Omental fat pad (tissue), 4 donors: ENCODE results near the gene SV2B. TPM values are rescaled to one million over a fixed set of nuclear protein-coding genes. Genes with fewer than 3 reads are reported as not detected.

ENCODE experiments used
- ATAC-seq: fragments of 150-250 bp; one replicate; pipeline ENCODE4 v1.9.1; 2016; ENCODE audit warnings: mild to moderate bottlenecking, moderate library complexity; ENCODE audit not compliant: low FRiP score
- DNase-seq: peaks from one replicate; pipeline ENCODE4 v3.0.0-alpha.2; 2019; ENCODE audit warnings: low spot score
- total RNA-seq, 4 donors: library from RNA; depleted of rRNA; stranded (reverse); fragments of >200 nt; gene quantifications; one replicate each; pipeline ENCODE4 v1.1.0, GENCODE V29; 2016
- TF ChIP-seq, protein P1 (sequence below), 3 donors: fragments of 450-650 bp; IDR thresholded peaks; one replicate each; pipeline ENCODE4 v1.5.1; 2016 to 2017; ENCODE audit warnings: antibody characterized with exemption in 3 of 3, mild to moderate bottlenecking in 3 of 3, moderate library complexity in 2 of 3

SV2B gene
- total RNA-seq, 4 donors from 2014 or later: 1.3 to 9.6 (median 4.2) TPM

DNA sequence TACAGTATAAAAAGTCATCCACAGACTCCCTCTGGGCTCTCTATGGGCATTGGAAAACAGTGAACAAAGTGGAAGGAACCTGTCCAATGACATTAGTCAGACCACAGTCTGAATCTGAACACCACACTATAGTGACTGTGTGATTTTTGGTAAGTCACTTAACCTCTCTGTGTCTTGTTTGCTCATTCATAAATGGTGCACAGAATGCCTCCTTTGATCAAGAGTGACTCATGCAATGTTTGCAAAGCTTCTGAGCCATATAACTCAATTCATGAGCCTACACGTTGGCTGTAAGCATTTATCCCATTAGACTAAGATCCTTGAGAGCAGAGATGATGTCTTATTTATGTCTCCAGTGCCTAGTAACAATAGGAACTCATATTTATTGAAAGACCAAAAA is 46.7 kb downstream of the SV2B start:
- TF ChIP-seq, protein P1, sequence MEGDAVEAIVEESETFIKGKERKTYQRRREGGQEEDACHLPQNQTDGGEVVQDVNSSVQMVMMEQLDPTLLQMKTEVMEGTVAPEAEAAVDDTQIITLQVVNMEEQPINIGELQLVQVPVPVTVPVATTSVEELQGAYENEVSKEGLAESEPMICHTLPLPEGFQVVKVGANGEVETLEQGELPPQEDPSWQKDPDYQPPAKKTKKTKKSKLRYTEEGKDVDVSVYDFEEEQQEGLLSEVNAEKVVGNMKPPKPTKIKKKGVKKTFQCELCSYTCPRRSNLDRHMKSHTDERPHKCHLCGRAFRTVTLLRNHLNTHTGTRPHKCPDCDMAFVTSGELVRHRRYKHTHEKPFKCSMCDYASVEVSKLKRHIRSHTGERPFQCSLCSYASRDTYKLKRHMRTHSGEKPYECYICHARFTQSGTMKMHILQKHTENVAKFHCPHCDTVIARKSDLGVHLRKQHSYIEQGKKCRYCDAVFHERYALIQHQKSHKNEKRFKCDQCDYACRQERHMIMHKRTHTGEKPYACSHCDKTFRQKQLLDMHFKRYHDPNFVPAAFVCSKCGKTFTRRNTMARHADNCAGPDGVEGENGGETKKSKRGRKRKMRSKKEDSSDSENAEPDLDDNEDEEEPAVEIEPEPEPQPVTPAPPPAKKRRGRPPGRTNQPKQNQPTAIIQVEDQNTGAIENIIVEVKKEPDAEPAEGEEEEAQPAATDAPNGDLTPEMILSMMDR (IDR thresholded peaks at IDR 0.05): no peak
- DNase-seq: no peak
- no peak for ATAC-seq

DNA sequence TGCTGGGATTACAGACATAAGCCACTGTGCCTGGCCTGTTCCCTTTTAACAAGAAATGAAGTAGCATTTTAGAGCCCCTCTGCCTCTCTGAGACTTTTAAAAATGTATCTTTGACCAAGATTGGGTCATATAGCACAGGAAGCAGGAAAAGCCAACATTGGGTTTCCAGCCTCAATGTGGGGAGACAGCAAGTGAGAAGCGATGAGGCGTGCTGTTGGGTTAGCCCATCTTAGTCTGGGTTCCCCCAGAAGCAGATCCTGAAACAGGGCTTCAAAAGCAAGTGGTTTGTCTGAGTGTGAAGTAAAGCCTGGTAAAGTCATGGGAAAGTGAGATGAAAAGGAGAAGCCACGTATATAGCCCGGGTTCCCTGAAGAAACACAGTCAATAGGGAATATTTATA is 48.2 kb downstream of the SV2B start:
- no peak for ATAC-seq
- TF ChIP-seq, protein P1 (IDR thresholded peaks at IDR 0.05): no peak
- no peak for DNase-seq

DNA sequence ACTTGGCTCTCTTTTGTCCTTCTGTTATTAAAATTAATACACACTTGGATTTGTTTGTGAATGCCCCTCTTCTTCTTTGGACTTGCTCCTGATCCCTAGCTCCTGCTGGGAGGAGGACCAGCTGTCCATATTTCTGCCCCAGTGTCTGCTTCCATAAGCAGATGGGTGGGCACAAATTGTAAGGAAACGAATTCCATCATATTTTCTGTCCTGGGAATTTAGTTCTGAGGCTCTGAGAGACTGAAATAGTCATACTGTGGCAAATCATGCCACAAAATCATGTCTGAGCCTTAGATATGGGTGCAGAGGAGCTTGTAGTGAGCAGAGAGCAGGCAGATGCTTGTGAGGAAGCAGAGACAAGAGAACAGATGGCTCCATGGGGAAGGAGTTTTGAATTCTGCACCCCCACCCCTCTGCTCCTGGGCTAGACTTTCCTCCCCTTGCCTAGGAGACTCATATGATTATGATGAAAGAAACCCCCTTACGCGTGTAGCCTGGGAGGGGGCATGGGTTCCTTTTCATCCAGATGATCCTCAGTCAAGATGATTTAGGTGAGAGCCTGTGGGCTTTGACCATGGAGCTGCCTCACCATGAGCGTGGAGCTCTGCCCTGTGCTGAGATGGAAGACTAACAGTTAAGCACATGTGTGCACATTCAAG is 50.6 kb downstream of the SV2B start:
- TF ChIP-seq, protein P1 (IDR thresholded peaks at IDR 0.05): no peak
- no peak for DNase-seq
- no peak for ATAC-seq

DNA sequence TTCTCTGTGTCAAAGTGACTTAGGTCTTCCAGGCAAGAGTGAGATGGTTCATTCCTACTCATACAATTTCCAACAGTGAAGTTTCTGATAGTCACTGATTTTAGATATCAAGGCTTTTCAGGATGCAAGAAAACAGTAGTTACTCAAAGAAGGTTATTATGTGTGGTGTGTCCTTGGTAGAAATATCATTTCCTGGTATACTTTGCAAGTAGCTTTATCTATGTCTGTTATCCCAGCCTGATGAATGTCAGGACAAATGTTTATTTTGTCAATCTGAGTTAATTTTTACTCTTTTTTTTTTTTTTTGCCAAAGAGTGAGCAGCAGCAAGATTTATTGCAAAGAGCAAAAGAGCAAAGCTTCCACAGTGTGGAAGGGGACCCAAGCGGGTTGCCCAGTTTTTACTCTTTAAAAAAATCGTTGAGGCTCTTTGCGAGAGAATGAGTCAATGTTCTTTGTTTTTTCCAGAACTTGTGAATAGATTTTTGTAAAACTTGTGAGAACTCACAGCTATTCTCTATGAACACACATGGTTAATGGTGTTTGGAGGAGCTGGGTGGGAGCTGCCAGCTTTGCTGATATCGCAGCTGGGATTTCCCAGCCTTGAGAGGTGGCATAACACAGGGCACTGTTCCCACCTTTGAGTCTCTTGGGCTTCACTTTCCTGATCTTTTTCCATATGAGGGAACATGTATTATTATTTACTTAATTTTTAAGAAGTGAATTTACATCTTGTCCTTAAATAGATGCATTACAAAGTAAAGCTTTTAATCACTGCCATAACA is 51.9 kb downstream of the SV2B start:
- no peak for ATAC-seq
- no peak for DNase-seq
- TF ChIP-seq, protein P1 (IDR thresholded peaks at IDR 0.05): no peak

DNA sequence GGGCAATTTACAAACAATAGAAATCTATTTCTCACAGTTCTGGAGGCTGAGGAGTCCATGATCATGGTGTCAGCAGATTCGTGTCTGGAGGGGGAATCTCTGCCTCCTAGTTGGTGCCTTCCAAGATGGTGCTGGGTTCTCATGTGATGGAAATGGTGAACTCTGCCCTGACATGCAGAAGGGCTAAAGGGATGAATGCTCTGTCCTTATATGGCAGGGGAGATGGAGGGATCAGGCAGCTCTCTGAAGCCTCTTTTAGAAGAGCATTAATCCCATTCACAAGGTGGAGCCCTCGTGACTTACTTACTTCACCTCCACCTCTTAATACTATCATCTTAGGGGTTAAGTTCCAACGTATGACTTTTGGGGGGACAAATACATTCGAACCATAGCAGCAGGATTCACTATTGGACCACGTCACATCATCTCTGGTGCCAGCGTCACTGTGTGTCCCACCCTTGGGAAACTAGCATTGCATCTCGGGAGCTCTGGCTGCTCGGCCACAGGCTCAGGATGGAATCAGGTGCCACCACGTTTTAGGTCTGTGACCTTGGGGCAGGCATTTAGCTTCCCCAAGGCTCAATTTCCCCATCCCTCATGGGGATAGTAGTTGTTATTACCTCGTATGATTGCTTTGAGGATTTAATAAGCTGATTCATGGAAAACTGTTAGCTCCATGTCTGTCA is 53.0 kb downstream of the SV2B start:
- no peak for ATAC-seq
- TF ChIP-seq, protein P1 (IDR thresholded peaks at IDR 0.05): no peak
- no peak for DNase-seq

DNA sequence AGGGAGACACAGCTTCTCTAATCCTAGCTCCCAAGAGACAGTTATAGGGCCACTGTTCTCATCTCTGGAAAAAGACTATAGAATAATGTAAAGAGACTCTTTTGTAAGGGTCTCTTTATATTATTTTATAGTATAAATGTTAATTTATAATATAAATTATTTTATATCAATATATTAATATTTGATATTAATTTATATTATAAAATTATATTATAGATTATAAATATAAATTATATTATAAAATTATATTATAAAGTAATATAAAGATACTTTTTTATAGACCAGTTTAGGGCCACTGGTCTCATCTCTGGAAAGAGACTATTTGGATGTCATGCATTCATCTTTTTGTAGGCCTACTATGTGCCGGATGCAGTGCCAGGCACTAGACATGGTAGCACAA is 53.9 kb downstream of the SV2B start:
- DNase-seq (no peak), ATAC-seq (no peak)
- TF ChIP-seq, protein P1 (IDR thresholded peaks at IDR 0.05): no peak
